ENCODE data around the gene C2orf92.
A peak's percentile ranks its signal among the peaks of the same experiment; 100 is the strongest.
"Not testable (repeated sequence)": the region's sequence is repeated elsewhere in the genome, so short reads cannot be mapped to it uniquely, and the experiment has no call there.

The C2orf92 gene

DNA sequence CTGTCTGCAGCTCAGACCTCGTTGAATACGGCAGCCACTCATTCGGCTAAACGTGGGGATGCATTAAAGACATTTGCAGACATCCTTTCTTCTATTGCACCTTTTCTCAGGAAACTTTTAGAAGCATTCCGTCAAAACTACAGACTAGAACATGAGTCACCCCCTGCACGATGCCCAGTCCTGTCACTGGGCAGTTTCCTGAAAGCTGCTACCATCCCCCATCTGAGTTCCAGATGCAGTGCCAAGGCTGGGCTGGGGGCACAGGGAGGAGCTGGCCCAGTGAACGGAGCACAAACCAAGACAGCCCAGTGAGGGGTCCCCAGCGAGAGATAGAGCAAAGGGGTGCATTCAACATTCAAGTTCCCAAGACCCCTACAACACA lies 43.5 kb upstream of the C2orf92 start:
- H2BK12ac ChIP-seq (ENCODE audit: low read length); H3K27me3 ChIP-seq (ENCODE audit: insufficient read depth, low read length); H3K36me3 ChIP-seq (ENCODE audit: control insufficient read depth in 1 of 2, insufficient read depth in 2 of 2, low read length in 2 of 2); H4K12ac ChIP-seq (ENCODE audit: low read depth, low read length); DNase-seq; H3K79me2 ChIP-seq (ENCODE audit: control insufficient read depth, insufficient read depth, low read length, poor library complexity); H3K4me2 ChIP-seq (ENCODE audit: low read length); H2BK5ac ChIP-seq (ENCODE audit: low read depth, low read length, poor library complexity); H3K9me3 ChIP-seq (ENCODE audit: insufficient read depth, low read depth, low read length); H3K14ac ChIP-seq (ENCODE audit: low read length); H3K4ac ChIP-seq (ENCODE audit: low read depth, low read length); H4K91ac ChIP-seq (ENCODE audit: low read depth, low read length); H3K9ac ChIP-seq (ENCODE audit: low read length); H3K27ac ChIP-seq (ENCODE audit: low read depth, low read length); H3K4me3 ChIP-seq (ENCODE audit: low read depth, low read length); H3K18ac ChIP-seq (ENCODE audit: low read length); H2AK5ac ChIP-seq (ENCODE audit: low read length); H2BK120ac ChIP-seq (ENCODE audit: insufficient read depth, low read length, poor library complexity); H3K23ac ChIP-seq (ENCODE audit: low read length); H3K4me1 ChIP-seq (ENCODE audit: control insufficient read depth in 1 of 2, insufficient read depth in 2 of 2, low read length in 2 of 2); H2AFZ ChIP-seq (ENCODE audit: insufficient read depth, low read length, poor library complexity); H4K8ac ChIP-seq (ENCODE audit: low read depth, low read length); H3K79me1 ChIP-seq (ENCODE audit: low read length): not testable (repeated sequence)
- no CpG with 5 or more reads among the region's 8 CpGs for WGBS (ENCODE audit: extremely low coverage, insufficient coverage, insufficient read length)

DNA sequence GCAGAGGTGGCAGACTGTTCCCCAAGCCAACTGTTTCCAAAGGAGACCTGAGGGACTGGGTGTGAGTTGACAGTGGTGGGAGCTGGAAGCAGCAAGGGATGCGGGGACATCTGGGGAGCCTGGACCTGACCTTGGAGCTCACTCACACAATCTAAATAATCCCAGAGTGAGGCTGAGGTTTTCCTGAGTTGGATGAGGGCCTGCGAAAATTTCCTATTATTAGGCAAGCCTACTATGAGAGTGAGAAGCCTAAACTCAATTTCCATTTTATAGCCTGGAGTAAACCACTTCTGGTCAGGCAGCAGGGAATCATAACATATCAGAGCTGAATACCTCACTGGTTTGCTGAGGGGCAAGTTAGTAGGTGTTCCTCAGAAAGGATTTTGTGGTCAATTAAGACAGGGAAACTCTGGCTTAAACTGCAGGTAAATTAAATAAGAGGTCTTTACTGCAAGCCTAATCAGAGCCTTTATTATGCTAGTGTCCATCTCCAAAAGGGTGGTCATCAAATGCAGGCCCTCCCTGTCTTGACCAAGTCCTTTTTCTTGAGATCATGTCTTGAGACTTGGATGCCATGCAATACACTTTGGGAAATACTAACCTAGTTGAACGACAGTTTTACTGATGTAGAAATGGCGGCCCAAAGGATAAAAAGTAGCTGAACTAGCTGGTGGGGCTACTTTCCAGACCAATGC lies 25.3 kb upstream of the C2orf92 start:
- peaks cover 7% of the 10 kb centered on the region for H3K79me2 ChIP-seq (ENCODE audit: control insufficient read depth, insufficient read depth, low read length, poor library complexity)
- no peak overlapping the region for H3K4me3 ChIP-seq (ENCODE audit: low read depth, low read length)
- H3K18ac ChIP-seq (ENCODE audit: low read length) = no peak overlapping the region
- H3K27ac ChIP-seq (ENCODE audit: low read depth, low read length) = no peak overlapping the region
- H3K36me3 ChIP-seq (ENCODE audit: control insufficient read depth in 1 of 2, insufficient read depth in 2 of 2, low read length in 2 of 2) = peaks cover 4 to 16% of the 10 kb centered on the region in 2 experiments
- no peak overlapping the region for H2BK120ac ChIP-seq (ENCODE audit: insufficient read depth, low read length, poor library complexity)
- H3K9ac ChIP-seq (ENCODE audit: low read length) = no peak overlapping the region
- H3K4me1 ChIP-seq (ENCODE audit: control insufficient read depth in 1 of 2, insufficient read depth in 2 of 2, low read length in 2 of 2) = peaks cover 4 to 6% of the 10 kb centered on the region in 2 experiments
- H2BK5ac ChIP-seq (ENCODE audit: low read depth, low read length, poor library complexity) = no peak overlapping the region
- H2BK12ac ChIP-seq (ENCODE audit: low read length) = no peak overlapping the region
- H3K23ac ChIP-seq (ENCODE audit: low read length) = no peak overlapping the region
- DNase-seq = no peak
- no peak overlapping the region for H4K91ac ChIP-seq (ENCODE audit: low read depth, low read length)
- no peaks in the 10 kb centered on the region for H3K27me3 ChIP-seq (ENCODE audit: insufficient read depth, low read length)
- H3K14ac ChIP-seq (ENCODE audit: low read length) = no peak overlapping the region
- H3K4me2 ChIP-seq (ENCODE audit: low read length) = no peak overlapping the region
- no peak overlapping the region for H4K8ac ChIP-seq (ENCODE audit: low read depth, low read length)
- H3K9me3 ChIP-seq (ENCODE audit: insufficient read depth, low read depth, low read length) = no peaks in the 10 kb centered on the region
- H3K4ac ChIP-seq (ENCODE audit: low read depth, low read length) = no peak overlapping the region
- peaks cover 7% of the 10 kb centered on the region for H3K79me1 ChIP-seq (ENCODE audit: low read length)
- no peak overlapping the region for H2AFZ ChIP-seq (ENCODE audit: insufficient read depth, low read length, poor library complexity)
- no peak overlapping the region for H4K12ac ChIP-seq (ENCODE audit: low read depth, low read length)
- WGBS (ENCODE audit: extremely low coverage, insufficient coverage, insufficient read length) = no CpG with 5 or more reads among the region's 4 CpGs
- H2AK5ac ChIP-seq (ENCODE audit: low read length) = no peak overlapping the region

DNA sequence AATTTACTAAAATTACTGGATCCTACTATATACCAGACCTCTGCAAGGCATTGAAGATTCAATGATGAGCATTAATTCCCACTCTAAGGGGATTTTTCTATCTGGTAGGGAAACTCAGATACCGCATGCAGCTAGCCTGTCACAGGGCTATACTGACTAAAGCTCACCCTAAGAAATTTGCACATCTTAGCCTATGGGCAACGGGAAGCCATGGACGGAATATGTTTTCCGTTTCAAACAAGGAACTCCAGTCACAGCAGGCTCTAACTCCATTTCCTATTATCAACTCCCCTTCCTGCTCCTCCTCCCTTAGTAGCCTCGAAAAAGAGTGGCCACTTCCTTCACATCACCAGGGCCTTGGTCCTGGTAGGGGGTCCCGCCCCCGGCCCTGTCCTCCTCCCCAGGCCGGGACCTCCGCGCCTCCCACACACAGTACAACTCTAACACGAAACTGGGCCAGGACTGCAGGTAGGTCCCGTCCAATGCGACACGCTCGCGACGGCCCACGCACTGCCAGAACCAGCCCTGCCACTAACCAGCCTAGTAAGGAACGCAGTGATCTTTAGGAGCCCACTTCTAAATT lies 24.3 kb upstream of the C2orf92 start:
- H2BK5ac ChIP-seq (ENCODE audit: low read depth, low read length, poor library complexity) = peak overlapping the region; percentile 42
- no peak overlapping the region for H2AK5ac ChIP-seq (ENCODE audit: low read length)
- H3K14ac ChIP-seq (ENCODE audit: low read length) = peak overlapping the region; percentile 54
- no peaks in the 10 kb centered on the region for H3K9me3 ChIP-seq (ENCODE audit: insufficient read depth, low read depth, low read length)
- H3K9ac ChIP-seq (ENCODE audit: low read length) = peak overlapping the region; percentile 28
- no peak overlapping the region for H2BK12ac ChIP-seq (ENCODE audit: low read length)
- H3K4me1 ChIP-seq (ENCODE audit: control insufficient read depth in 1 of 2, insufficient read depth in 2 of 2, low read length in 2 of 2) = peaks cover 4 to 6% of the 10 kb centered on the region in 2 experiments
- H3K79me1 ChIP-seq (ENCODE audit: low read length) = peaks cover 7% of the 10 kb centered on the region
- peak overlapping the region; percentile 49 for H3K4ac ChIP-seq (ENCODE audit: low read depth, low read length)
- H2AFZ ChIP-seq (ENCODE audit: insufficient read depth, low read length, poor library complexity) = peak overlapping the region; percentile 93
- no peak for DNase-seq
- H3K27me3 ChIP-seq (ENCODE audit: insufficient read depth, low read length) = no peaks in the 10 kb centered on the region
- H4K12ac ChIP-seq (ENCODE audit: low read depth, low read length) = peak overlapping the region; percentile 97
- peak overlapping the region; percentile 65 for H3K27ac ChIP-seq (ENCODE audit: low read depth, low read length)
- peak overlapping the region; percentile 92 for H4K8ac ChIP-seq (ENCODE audit: low read depth, low read length)
- peaks cover 7% of the 10 kb centered on the region for H3K79me2 ChIP-seq (ENCODE audit: control insufficient read depth, insufficient read depth, low read length, poor library complexity)
- H3K4me2 ChIP-seq (ENCODE audit: low read length) = peak overlapping the region; percentile 77
- H3K36me3 ChIP-seq (ENCODE audit: control insufficient read depth in 1 of 2, insufficient read depth in 2 of 2, low read length in 2 of 2) = peaks cover 4 to 18% of the 10 kb centered on the region in 2 experiments
- peak overlapping the region; percentile 38 for H2BK120ac ChIP-seq (ENCODE audit: insufficient read depth, low read length, poor library complexity)
- peak overlapping the region; percentile 63 for H3K4me3 ChIP-seq (ENCODE audit: low read depth, low read length)
- peak overlapping the region; percentile 87 for H4K91ac ChIP-seq (ENCODE audit: low read depth, low read length)
- peak overlapping the region; percentile 73 for H3K18ac ChIP-seq (ENCODE audit: low read length)
- H3K23ac ChIP-seq (ENCODE audit: low read length) = no peak overlapping the region
- no CpG with 5 or more reads among the region's 19 CpGs for WGBS (ENCODE audit: extremely low coverage, insufficient coverage, insufficient read length)

DNA sequence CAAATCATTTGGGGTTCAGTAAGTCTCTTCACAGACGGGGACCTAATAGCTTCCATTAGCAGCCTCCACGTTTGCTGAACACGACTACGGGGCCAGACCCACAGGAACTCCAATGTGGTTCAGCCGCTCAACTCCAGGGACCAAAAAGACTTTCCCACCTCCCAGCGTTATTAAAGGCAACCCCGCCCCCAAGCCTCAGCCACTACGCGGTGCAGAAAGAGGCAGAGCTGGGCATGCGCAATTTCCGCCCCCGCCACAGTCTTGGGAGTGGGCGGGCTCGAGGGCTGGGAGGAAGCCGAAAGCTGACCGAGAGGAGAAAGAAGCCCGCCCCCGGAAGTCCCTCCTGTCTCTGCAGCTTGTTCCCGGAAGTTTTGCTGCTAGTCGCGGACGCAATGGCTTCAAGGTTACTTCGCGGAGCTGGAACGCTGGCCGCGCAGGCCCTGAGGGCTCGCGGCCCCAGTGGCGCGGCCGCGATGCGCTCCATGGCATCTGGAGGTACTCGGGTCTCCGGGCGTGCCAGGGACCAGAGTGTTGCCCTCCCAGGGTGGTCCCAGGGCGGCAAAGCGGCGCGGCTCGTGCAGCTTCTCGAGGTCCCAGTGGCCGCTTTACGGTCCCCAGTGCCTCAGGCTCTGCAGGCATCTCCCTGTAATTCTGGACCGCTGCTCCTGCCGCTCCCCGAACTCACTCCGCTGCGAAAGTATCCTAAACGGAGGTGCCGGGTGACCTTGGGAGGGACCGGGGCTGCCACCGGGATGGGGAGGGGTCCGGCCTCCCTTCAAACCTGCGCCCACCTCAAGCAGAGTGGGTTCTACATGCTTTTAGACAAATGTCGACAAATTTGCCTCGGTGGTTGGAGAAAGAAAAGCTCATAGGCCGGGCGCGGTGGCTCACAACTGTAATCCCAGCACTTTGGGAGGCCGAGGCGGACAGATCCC lies 23.6 kb upstream of the C2orf92 start, which contains the start of gene COX5B:
COX5B (plus strand) TSS at position 368 of the 935 bp plus-strand sequence; CDS start at position 393, 25 bp downstream.
- WGBS (ENCODE audit: extremely low coverage, insufficient coverage, insufficient read length) = no CpG with 5 or more reads among the region's 63 CpGs
- H3K23ac ChIP-seq (ENCODE audit: low read length) = no peak within 1 kb of the TSS
- peak within 1 kb of the TSS; percentile 83 for H3K14ac ChIP-seq (ENCODE audit: low read length)
- peak within 1 kb of the TSS; percentile 97 for H4K12ac ChIP-seq (ENCODE audit: low read depth, low read length)
- no peak within 1 kb of the TSS for H2BK12ac ChIP-seq (ENCODE audit: low read length)
- H3K9me3 ChIP-seq (ENCODE audit: insufficient read depth, low read depth, low read length) = no peaks in the 10 kb centered on the region
- peak within 1 kb of the TSS; percentile 38 for H2BK120ac ChIP-seq (ENCODE audit: insufficient read depth, low read length, poor library complexity)
- peak within 1 kb of the TSS; percentile 77 for H3K4me2 ChIP-seq (ENCODE audit: low read length)
- H3K79me1 ChIP-seq (ENCODE audit: low read length) = peaks cover 7% of the 10 kb centered on the region
- peak within 1 kb of the TSS; percentile 93 for H2AFZ ChIP-seq (ENCODE audit: insufficient read depth, low read length, poor library complexity)
- H3K79me2 ChIP-seq (ENCODE audit: control insufficient read depth, insufficient read depth, low read length, poor library complexity) = peaks cover 7% of the 10 kb centered on the region
- H3K27me3 ChIP-seq (ENCODE audit: insufficient read depth, low read length) = no peaks in the 10 kb centered on the region
- H3K9ac ChIP-seq (ENCODE audit: low read length) = peak within 1 kb of the TSS; percentile 99
- peak; percentile 99 to 100 for DNase-seq
- H2AK5ac ChIP-seq (ENCODE audit: low read length) = peak within 1 kb of the TSS; percentile 86
- peak within 1 kb of the TSS; percentile 92 for H4K8ac ChIP-seq (ENCODE audit: low read depth, low read length)
- peak within 1 kb of the TSS; percentile 99 for H3K4me3 ChIP-seq (ENCODE audit: low read depth, low read length)
- H3K27ac ChIP-seq (ENCODE audit: low read depth, low read length) = peak within 1 kb of the TSS; percentile 65
- H3K4me1 ChIP-seq (ENCODE audit: control insufficient read depth in 1 of 2, insufficient read depth in 2 of 2, low read length in 2 of 2) = peaks cover 4 to 6% of the 10 kb centered on the region in 2 experiments
- H4K91ac ChIP-seq (ENCODE audit: low read depth, low read length) = peak within 1 kb of the TSS; percentile 87
- peak within 1 kb of the TSS; percentile 73 for H3K18ac ChIP-seq (ENCODE audit: low read length)
- peaks cover 4 to 18% of the 10 kb centered on the region in 2 experiments for H3K36me3 ChIP-seq (ENCODE audit: control insufficient read depth in 1 of 2, insufficient read depth in 2 of 2, low read length in 2 of 2)
- peak within 1 kb of the TSS; percentile 89 for H3K4ac ChIP-seq (ENCODE audit: low read depth, low read length)
- peak within 1 kb of the TSS; percentile 42 for H2BK5ac ChIP-seq (ENCODE audit: low read depth, low read length, poor library complexity)
